Measurements from ENCODE around the gene COPS9. TPM values are rescaled to one million over a fixed set of nuclear protein-coding genes. Genes with fewer than 3 reads are reported as not detected.

Gene COPS9
- total RNA-seq, 2 donors from 2014 or later, result 156 to 179 TPM

DNA sequence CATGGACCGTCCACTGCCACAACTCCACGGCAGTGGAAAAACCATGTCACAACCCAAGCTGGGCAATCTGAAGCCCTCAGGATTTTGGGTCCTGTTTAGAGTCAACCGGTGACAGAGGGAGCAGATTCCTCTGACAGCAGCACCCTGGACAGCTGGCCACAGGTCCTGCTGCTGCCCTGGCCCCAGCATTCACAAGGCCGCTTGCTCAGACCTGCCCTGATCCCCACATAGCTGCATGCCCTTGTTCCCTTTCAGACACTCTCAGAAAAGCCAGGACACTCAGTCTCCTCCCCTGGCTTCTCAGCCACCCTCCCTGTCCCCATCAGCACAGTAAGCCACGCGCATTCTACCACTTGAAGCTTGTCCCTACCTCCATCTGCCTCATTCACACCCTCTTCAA, 1.6 kb downstream of the COPS9 start:
- peaks cover 6% of the 10 kb centered on the region for H3K4me1 ChIP-seq (replicated peaks)

DNA sequence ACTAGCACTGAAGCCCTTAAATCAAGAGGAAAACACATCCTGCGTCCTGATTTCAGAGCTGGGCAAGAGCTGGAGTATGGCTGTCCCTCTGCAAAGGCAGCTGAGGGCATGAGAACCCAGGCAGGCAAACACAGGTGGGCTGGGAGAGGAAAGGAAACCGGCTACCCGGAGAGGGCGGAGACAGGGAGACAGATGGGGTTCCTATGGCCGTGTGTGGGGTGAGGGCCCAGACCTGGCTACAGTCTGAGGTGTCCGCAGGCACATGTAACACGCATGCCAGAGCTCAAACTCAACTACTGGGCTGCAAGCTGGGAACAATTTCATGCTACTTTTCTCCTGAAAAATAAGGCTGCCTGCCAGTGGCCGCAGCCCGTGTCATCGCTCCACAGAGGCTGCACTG, 2.7 kb downstream of the COPS9 start:
- no peaks in the 10 kb centered on the region for H3K9me3 ChIP-seq
- H3K4me1 ChIP-seq (replicated peaks), result peaks cover 6% of the 10 kb centered on the region
- TF ChIP-seq, protein P1, sequence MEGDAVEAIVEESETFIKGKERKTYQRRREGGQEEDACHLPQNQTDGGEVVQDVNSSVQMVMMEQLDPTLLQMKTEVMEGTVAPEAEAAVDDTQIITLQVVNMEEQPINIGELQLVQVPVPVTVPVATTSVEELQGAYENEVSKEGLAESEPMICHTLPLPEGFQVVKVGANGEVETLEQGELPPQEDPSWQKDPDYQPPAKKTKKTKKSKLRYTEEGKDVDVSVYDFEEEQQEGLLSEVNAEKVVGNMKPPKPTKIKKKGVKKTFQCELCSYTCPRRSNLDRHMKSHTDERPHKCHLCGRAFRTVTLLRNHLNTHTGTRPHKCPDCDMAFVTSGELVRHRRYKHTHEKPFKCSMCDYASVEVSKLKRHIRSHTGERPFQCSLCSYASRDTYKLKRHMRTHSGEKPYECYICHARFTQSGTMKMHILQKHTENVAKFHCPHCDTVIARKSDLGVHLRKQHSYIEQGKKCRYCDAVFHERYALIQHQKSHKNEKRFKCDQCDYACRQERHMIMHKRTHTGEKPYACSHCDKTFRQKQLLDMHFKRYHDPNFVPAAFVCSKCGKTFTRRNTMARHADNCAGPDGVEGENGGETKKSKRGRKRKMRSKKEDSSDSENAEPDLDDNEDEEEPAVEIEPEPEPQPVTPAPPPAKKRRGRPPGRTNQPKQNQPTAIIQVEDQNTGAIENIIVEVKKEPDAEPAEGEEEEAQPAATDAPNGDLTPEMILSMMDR (IDR thresholded peaks at IDR 0.05), result no peak
- TF ChIP-seq POLR2AphosphoS5 (IDR thresholded peaks at IDR 0.05) (no peak), POLR2A (IDR thresholded peaks at IDR 0.05) (no peak)
- H3K27me3 ChIP-seq (replicated peaks; ENCODE audit: insufficient read depth), result no peaks in the 10 kb centered on the region
- no peak for DNase-seq (ENCODE audit: low spot score)
- H3K36me3 ChIP-seq, result peaks cover 0 to 15% of the 10 kb centered on the region in 2 donors
- intact Hi-C loops (cut with DNase I), result no loop called here
- no peak overlapping the region for H3K27ac ChIP-seq
- WGBS, result 82% methylated on average over 10 of the region's 10 CpGs
- no peak overlapping the region for H3K4me3 ChIP-seq

More for the DNA sequence above, 1.6 kb downstream of the COPS9 start:
- H3K4me3 ChIP-seq, result no peak overlapping the region
- no peak for DNase-seq (ENCODE audit: low spot score)
- 91% methylated on average over 6 of the region's 6 CpGs for WGBS
- intact Hi-C loops (cut with DNase I), result no loop called here
- H3K27me3 ChIP-seq (replicated peaks; ENCODE audit: insufficient read depth), result no peaks in the 10 kb centered on the region
- TF ChIP-seq, protein P1 (IDR thresholded peaks at IDR 0.05), result no peak
- TF ChIP-seq POLR2A (IDR thresholded peaks at IDR 0.05) (no peak), POLR2AphosphoS5 (IDR thresholded peaks at IDR 0.05) (no peak)
- H3K9me3 ChIP-seq, result no peaks in the 10 kb centered on the region
- no peak overlapping the region for H3K27ac ChIP-seq
- peaks cover 0 to 15% of the 10 kb centered on the region in 2 donors for H3K36me3 ChIP-seq

DNA sequence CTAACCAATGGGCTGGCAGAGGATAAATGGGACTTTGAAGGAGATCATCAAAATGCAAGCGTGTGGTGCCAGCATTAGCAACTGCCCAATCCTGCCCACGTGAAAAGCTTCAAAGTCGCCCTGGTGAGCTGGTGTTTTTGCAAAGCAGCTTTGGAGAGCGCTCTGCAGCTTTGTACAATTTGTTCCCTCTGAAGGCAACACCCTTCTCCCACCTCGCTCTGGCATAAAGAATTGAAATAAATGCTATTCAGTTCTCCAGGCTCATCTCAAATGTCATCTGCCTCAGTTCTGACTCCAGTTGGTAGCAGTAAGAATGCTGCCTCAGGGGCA, 3.5 kb downstream of the COPS9 start:
- H3K4me1 ChIP-seq (replicated peaks), result peaks cover 6% of the 10 kb centered on the region
- no peaks in the 10 kb centered on the region for H3K27me3 ChIP-seq (replicated peaks; ENCODE audit: insufficient read depth)
- intact Hi-C loops (cut with DNase I), result no loop called here
- H3K36me3 ChIP-seq, result peaks cover 0 to 15% of the 10 kb centered on the region in 2 donors
- DNase-seq (ENCODE audit: low spot score), result no peak
- no peak overlapping the region for H3K4me3 ChIP-seq
- no peaks in the 10 kb centered on the region for H3K9me3 ChIP-seq
- WGBS, result 96% methylated on average over 5 of the region's 5 CpGs
- H3K27ac ChIP-seq, result no peak overlapping the region
- TF ChIP-seq POLR2A (IDR thresholded peaks at IDR 0.05), result no peak
- no peak for TF ChIP-seq POLR2AphosphoS5 (IDR thresholded peaks at IDR 0.05)
- TF ChIP-seq, protein P1 (IDR thresholded peaks at IDR 0.05), result no peak

DNA sequence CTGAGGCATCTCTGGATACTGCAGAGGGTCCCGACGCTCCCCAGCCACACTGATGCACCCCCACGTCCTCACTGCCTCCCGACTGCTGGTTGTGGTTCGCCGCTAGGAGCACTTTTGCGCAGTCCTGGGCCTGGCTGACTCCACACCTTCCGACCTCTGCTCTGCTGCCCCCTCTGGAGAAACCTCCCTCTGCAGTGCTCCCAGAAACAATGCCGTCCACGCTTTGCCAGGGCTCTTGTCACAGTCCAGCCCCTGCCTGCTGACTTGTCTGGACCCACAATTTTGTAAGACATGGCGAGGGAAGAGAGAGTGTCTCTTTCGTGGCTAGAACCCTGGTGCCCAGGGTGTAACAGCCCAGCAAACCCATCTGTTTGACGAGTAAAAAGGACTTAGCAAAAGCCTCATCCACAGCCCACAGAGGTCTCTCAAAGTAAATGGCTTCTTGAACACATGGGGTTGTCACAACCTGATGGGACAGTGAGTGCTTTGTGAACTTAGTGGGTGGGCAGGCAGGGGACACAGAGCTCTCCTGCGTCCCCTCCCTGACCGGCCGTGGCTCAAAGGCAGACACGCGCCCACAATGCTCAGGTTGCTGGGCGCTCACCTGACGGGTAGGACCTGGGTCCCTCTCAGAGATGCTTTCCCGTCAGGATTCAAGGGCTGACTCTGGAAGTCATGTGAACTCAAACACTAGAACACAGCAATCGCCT, 4.0 kb downstream of the COPS9 start:
- no peak for DNase-seq (ENCODE audit: low spot score)
- WGBS, result 94% methylated on average over 20 of the region's 22 CpGs
- TF ChIP-seq, protein P1 (IDR thresholded peaks at IDR 0.05), result no peak
- no peak for TF ChIP-seq POLR2A (IDR thresholded peaks at IDR 0.05)
- no peak for TF ChIP-seq POLR2AphosphoS5 (IDR thresholded peaks at IDR 0.05)
- H3K4me1 ChIP-seq (replicated peaks), result peaks cover 6% of the 10 kb centered on the region
- H3K36me3 ChIP-seq, result peaks cover 0 to 15% of the 10 kb centered on the region in 2 donors
- H3K27ac ChIP-seq, result no peak overlapping the region
- H3K27me3 ChIP-seq (replicated peaks; ENCODE audit: insufficient read depth), result no peaks in the 10 kb centered on the region
- no peaks in the 10 kb centered on the region for H3K9me3 ChIP-seq
- intact Hi-C loops (cut with DNase I), result no loop called here
- no peak overlapping the region for H3K4me3 ChIP-seq

DNA sequence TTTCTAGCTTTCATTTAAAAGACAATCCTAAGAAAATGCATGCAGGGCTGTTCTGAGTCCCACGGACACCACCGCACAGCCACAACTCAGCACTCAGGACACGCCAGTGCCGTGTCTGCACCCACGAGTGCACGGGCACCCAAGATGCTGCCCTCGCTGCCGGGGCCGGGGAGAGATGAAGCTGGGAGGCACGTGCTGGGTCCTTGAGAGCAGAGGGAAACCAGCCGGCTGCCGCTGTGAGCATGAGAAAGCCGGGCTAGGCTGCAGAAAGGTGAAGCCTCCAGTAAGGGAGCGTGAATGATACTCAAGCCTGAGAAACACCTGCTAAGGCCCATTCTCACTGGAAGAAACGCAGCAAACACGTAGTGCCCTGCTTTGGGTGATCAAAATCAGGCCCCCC, 4.8 kb downstream of the COPS9 start:
- Histone ChIP-seq H3K4me1 (replicated peaks) (peaks cover 6% of the 10 kb centered on the region), H3K27ac (no peak overlapping the region), H3K36me3 (peaks cover 0 to 15% of the 10 kb centered on the region in 2 donors), H3K4me3 (no peak overlapping the region), H3K27me3 (replicated peaks; ENCODE audit: insufficient read depth) (no peaks in the 10 kb centered on the region), H3K9me3 (no peaks in the 10 kb centered on the region)
- DNase-seq (ENCODE audit: low spot score), result no peak
- intact Hi-C loops (cut with DNase I), result no loop called here
- 96% methylated on average over 16 of the region's 16 CpGs for WGBS
- TF ChIP-seq, protein P1 (IDR thresholded peaks at IDR 0.05), result no peak
- no peak for TF ChIP-seq POLR2A (IDR thresholded peaks at IDR 0.05)
- TF ChIP-seq POLR2AphosphoS5 (IDR thresholded peaks at IDR 0.05), result no peak
